CD14-positive monocyte (primary cell): Measurements from ENCODE around the gene TECPR2. TPM values are rescaled to one million over a fixed set of nuclear protein-coding genes. Genes with fewer than 3 reads are reported as not detected.

Experiments
- DNase-seq, 3 donors: peaks; one replicate each; pipeline ENCODE4 v3.0.0-alpha.2; 2011 to 2022
- H2AFZ ChIP-seq: 2 replicates; pipeline ENCODE4 v1.6.0; 2012; ENCODE audit warnings: mild to moderate bottlenecking, low read depth, low read length, inconsistent platforms; ENCODE audit not compliant: insufficient read depth, poor library complexity, severe bottlenecking
- H3K27ac ChIP-seq, 2 donors: 1 replicate in 1 of 2; 2 replicates in 1 of 2; pipeline ENCODE4 v1.5.1; 2012 to 2013; ENCODE audit warnings: low read length in 2 of 2, control low read depth in 1 of 2, inconsistent platforms in 1 of 2, low read depth in 1 of 2, mild to moderate bottlenecking in 1 of 2
- H3K27me3 ChIP-seq, 2 donors: one replicate each; pipeline versions ENCODE4 v1.6.0 to v1.6.1; 2011 to 2013; ENCODE audit warnings: low read length in 2 of 2; ENCODE audit not compliant: control insufficient read depth in 2 of 2, insufficient read depth in 2 of 2
- H3K36me3 ChIP-seq, 2 donors: replicated peaks in 1 of 2; 1 replicate in 1 of 2; 2 replicates in 1 of 2; pipeline versions ENCODE4 v1.5.1 to v1.6.1; 2012 to 2013; ENCODE audit warnings: low read length in 2 of 2, control low read depth in 1 of 2, inconsistent platforms in 1 of 2, mild to moderate bottlenecking in 1 of 2; ENCODE audit not compliant: insufficient read depth in 2 of 2, control insufficient read depth in 1 of 2
- H3K4me1 ChIP-seq, 2 donors: 1 replicate in 1 of 2; 2 replicates in 1 of 2; pipeline versions ENCODE4 v1.5.1 to v1.6.1; 2012 to 2013; ENCODE audit warnings: low read length in 2 of 2, control low read depth in 1 of 2, inconsistent platforms in 1 of 2, mild to moderate bottlenecking in 1 of 2, moderate library complexity in 1 of 2; ENCODE audit not compliant: insufficient read depth in 2 of 2, control insufficient read depth in 1 of 2
- H3K4me2 ChIP-seq: replicated peaks from 2 replicates; pipeline ENCODE3; 2012; ENCODE audit warnings: low read length, moderate library complexity, mild to moderate bottlenecking; ENCODE audit not compliant: poor library complexity, severe bottlenecking; ENCODE audit errors: extremely low read depth
- H3K4me3 ChIP-seq, 3 experiments: fragments of 200-600 bp in 1 of 3; sonication (generic) in 1 of 3; replicated peaks in 1 of 3; 1 replicate in 2 of 3; 2 replicates in 1 of 3; pipeline ENCODE4 v1.5.1; 2011 to 2013; ENCODE audit warnings: low read length in 3 of 3, mild to moderate bottlenecking in 3 of 3, control low read depth in 2 of 3, low read depth in 2 of 3, inconsistent platforms in 1 of 3, moderate library complexity in 1 of 3
- H3K79me2 ChIP-seq: 2 replicates; pipeline ENCODE4 v1.6.0; 2012; ENCODE audit warnings: mild to moderate bottlenecking, control low read depth, inconsistent platforms, low read length, moderate library complexity; ENCODE audit not compliant: insufficient read depth
- H3K9ac ChIP-seq: 2 replicates; pipeline ENCODE4 v1.6.0; 2017; ENCODE audit warnings: low read length, mild to moderate bottlenecking; ENCODE audit not compliant: insufficient read depth, poor library complexity, severe bottlenecking
- H3K9me3 ChIP-seq, 2 donors: replicated peaks in 1 of 2; 1 replicate in 1 of 2; 2 replicates in 1 of 2; pipeline versions ENCODE4 v1.5.1 to v1.6.1; 2012 to 2013; ENCODE audit warnings: low read length in 2 of 2, control low read depth in 1 of 2; ENCODE audit not compliant: control insufficient read depth in 1 of 2, insufficient read depth in 1 of 2
- H4K20me1 ChIP-seq: 2 replicates; pipeline ENCODE4 v1.6.0; 2012; ENCODE audit warnings: mild to moderate bottlenecking, low read length, control low read depth, moderate library complexity; ENCODE audit not compliant: insufficient read depth
- H3K27ac Mint-ChIP-seq, 7 donors: one replicate each; pipeline ENCODE4 v1.8.0; 2020; ENCODE audit warnings: mild to moderate bottlenecking in 7 of 7, mixed read lengths in 7 of 7, moderate library complexity in 6 of 7, inconsistent platforms in 2 of 7
- H3K27me3 Mint-ChIP-seq, 3 donors: one replicate each; pipeline ENCODE4 v1.8.0; 2021 to 2022; ENCODE audit warnings: low read depth in 3 of 3, mild to moderate bottlenecking in 3 of 3, mixed read lengths in 3 of 3, moderate library complexity in 3 of 3, inconsistent platforms in 1 of 3
- H3K36me3 Mint-ChIP-seq, 2 donors: one replicate each; pipeline ENCODE4 v1.8.0; 2020; ENCODE audit warnings: mixed read lengths in 2 of 2, inconsistent platforms in 1 of 2, mild to moderate bottlenecking in 1 of 2
- H3K4me1 Mint-ChIP-seq: one replicate; pipeline ENCODE4 v1.8.0; 2020; ENCODE audit warnings: mild to moderate bottlenecking, mixed read lengths
- H3K4me3 Mint-ChIP-seq, 2 donors: one replicate each; pipeline ENCODE4 v1.8.0; 2020; ENCODE audit warnings: mild to moderate bottlenecking in 2 of 2, mixed read lengths in 2 of 2, moderate library complexity in 1 of 2
- H3K9me3 Mint-ChIP-seq, 7 donors: one replicate each; pipeline ENCODE4 v1.8.0; 2020 to 2022; ENCODE audit warnings: mixed read lengths in 7 of 7, mild to moderate bottlenecking in 6 of 7, moderate library complexity in 6 of 7, inconsistent platforms in 2 of 7
- CTCF ChIP-seq: fragments of 200-600 bp; IDR thresholded peaks from one replicate; pipeline ENCODE4 v1.8.0; 2022; ENCODE audit warnings: antibody characterized with exemption, mild to moderate bottlenecking
- WGBS: methylation state at CpG from one replicate; pipeline ENCODE4 v1.1.5; 2013; ENCODE audit warnings: missing lambda C conversion rate; ENCODE audit not compliant: insufficient coverage; 5-methylcytosine and 5-hydroxymethylcytosine counted together
- intact Hi-C, 2 donors: fragments of 100-400 bp; cut with micrococcal nuclease; formaldehyde crosslinking; loops; one replicate each; pipeline versions ENCODE4 v1.15.0 to v1.15.1; 2023
- polyA plus RNA-seq, 3 donors: library from polyadenylated mRNA; depleted of rRNA in 1 of 3; unstranded in 2 of 3; stranded (reverse) in 1 of 3; fragments of 300-500 nt in 2 of 3; fragments of >200 nt in 1 of 3; fragmentation: Illumina TruSeq in 2 of 3; gene quantifications; 1 replicate in 2 of 3; 2 replicates in 1 of 3; pipeline ENCODE4 v1.2.3, GENCODE V29; 2012 to 2021

TECPR2 gene
- polyA plus RNA-seq, 3 donors, result 2.8 to 10.4 (median 6.4) TPM

- no peak overlapping the region for H3K27ac ChIP-seq
- intact Hi-C loops, result no loop called here
- Mint-ChIP-seq H3K27me3 (peaks cover 0 to 2% (median 0%) of the 10 kb centered on the region in 3 donors), H3K9me3 (peaks cover 0 to 2% (median 0%) of the 10 kb centered on the region in 7 donors), H3K4me3 (no peak overlapping the region), H3K4me1 (no peaks in the 10 kb centered on the region), H3K36me3 (peaks cover 19 to 42% of the 10 kb centered on the region in 2 donors), H3K27ac (peak overlapping the region in 2 of 7 donors; percentile 12 to 15)
- no peak overlapping the region for H3K4me2 ChIP-seq
- H3K79me2 ChIP-seq, result no peaks in the 10 kb centered on the region
- DNase-seq, result no peak
- H3K27me3 ChIP-seq, result no peaks in the 10 kb centered on the region
- H3K9ac ChIP-seq, result no peak overlapping the region
- no peak overlapping the region for H2AFZ ChIP-seq
- H3K9me3 ChIP-seq, result no peaks in the 10 kb centered on the region
- H4K20me1 ChIP-seq, result no peaks in the 10 kb centered on the region
- H3K4me3 ChIP-seq, result no peak overlapping the region
- WGBS, result 88% methylated on average over 6 of the region's 7 CpGs
- TF ChIP-seq CTCF, result no peak
- peaks cover 6 to 11% of the 10 kb centered on the region in 2 donors for H3K36me3 ChIP-seq
- H3K4me1 ChIP-seq, result no peaks in the 10 kb centered on the region
Observed at GRCh38 chr14:102491786-102492530, 129.2 kb downstream of the TECPR2 start.

- no peaks in the 10 kb centered on the region for H3K4me1 ChIP-seq
- H3K27ac ChIP-seq, result no peak overlapping the region
- H3K4me2 ChIP-seq, result no peak overlapping the region
- no peak overlapping the region for H3K9ac ChIP-seq
- no peaks in the 10 kb centered on the region for H3K79me2 ChIP-seq
- 98% methylated on average over 17 of the region's 17 CpGs for WGBS
- no peaks in the 10 kb centered on the region for H4K20me1 ChIP-seq
- peaks cover 0 to 2% (median 0%) of the 10 kb centered on the region in 3 donors for H3K27me3 Mint-ChIP-seq
- no peaks in the 10 kb centered on the region for H3K27me3 ChIP-seq
- no peak overlapping the region for H3K4me3 Mint-ChIP-seq
- intact Hi-C loops, result no loop called here
- no peak for DNase-seq
- no peak overlapping the region for H3K4me3 ChIP-seq
- peaks cover 0 to 2% (median 0%) of the 10 kb centered on the region in 7 donors for H3K9me3 Mint-ChIP-seq
- H3K27ac Mint-ChIP-seq, result peak overlapping the region in 1 of 7 donors; percentile 15
- TF ChIP-seq CTCF, result no peak
- no peaks in the 10 kb centered on the region for H3K9me3 ChIP-seq
- peaks cover 23 to 46% of the 10 kb centered on the region in 2 donors for H3K36me3 Mint-ChIP-seq
- H3K4me1 Mint-ChIP-seq, result no peaks in the 10 kb centered on the region
- peaks cover 11 to 16% of the 10 kb centered on the region in 2 donors for H3K36me3 ChIP-seq
- H2AFZ ChIP-seq, result no peak overlapping the region
Observed at GRCh38 chr14:102492531-102492910, 129.8 kb downstream of the TECPR2 start.
